Hepatocyte (in vitro differentiated cells): Measurements from ENCODE around the gene FAM89B.

ENCODE experiments used
- CTCF ChIP-seq: fragments of 200-600 bp; sonication (generic); IDR thresholded peaks from 2 replicates; pipeline ENCODE4 v1.5.1; 2016; ENCODE audit warnings: antibody characterized with exemption, mild to moderate bottlenecking; ENCODE audit not compliant: poor library complexity
- EZH2 ChIP-seq: fragments of 200-600 bp; sonication (generic); IDR thresholded peaks from 2 replicates; pipeline ENCODE4 v1.6.1; 2016; ENCODE audit warnings: antibody characterized with exemption, mild to moderate bottlenecking, borderline replicate concordance
- EZH2phosphoT487 ChIP-seq: fragments of 200-600 bp; sonication (generic); IDR thresholded peaks from one replicate; pipeline ENCODE4 v1.6.1; 2018; ENCODE audit warnings: antibody characterized with exemption, mild to moderate bottlenecking, low read depth, moderate library complexity; ENCODE audit not compliant: unreplicated experiment, severe bottlenecking

DNA sequence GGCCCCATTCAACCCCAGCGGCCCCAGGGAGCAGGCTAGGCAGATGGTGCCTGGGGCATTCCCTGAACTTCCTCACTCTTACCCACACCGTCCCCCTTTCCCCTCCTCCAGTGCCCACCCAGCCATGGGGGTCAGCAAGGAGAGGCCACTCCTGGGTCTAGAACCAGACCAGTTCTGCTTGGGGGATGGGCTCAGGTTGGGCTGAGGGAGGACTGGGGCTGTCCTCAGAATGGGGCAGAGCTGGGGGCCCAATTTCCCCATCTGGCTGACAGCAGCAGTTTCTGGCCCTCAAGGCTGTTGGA is 35.1 kb upstream of the FAM89B start:
- TF ChIP-seq CTCF, result no peak
- no peak for TF ChIP-seq EZH2phosphoT487
- no peak for TF ChIP-seq EZH2
